H9 (cell line): ENCODE results near the gene IGF2BP2. TPM values are rescaled to one million over a fixed set of nuclear protein-coding genes. Genes with fewer than 3 reads are reported as not detected.

Experiments used
- DNase-seq: peaks from one replicate; pipeline ENCODE4 v3.0.0-alpha.2; 2017
- H2AFZ ChIP-seq: one replicate; pipeline ENCODE4 v1.6.1; 2013; ENCODE audit warnings: mild to moderate bottlenecking, low read length, control low read depth, moderate library complexity
- H2AK5ac ChIP-seq: 2 replicates; pipeline ENCODE4 v1.6.1; 2013; ENCODE audit warnings: low read length, control low read depth, mixed read lengths; ENCODE audit not compliant: insufficient read length
- H2BK120ac ChIP-seq: one replicate; pipeline ENCODE4 v1.6.1; 2013; ENCODE audit warnings: low read depth, mild to moderate bottlenecking, low read length, control low read depth, inconsistent platforms; ENCODE audit not compliant: poor library complexity, severe bottlenecking
- H2BK12ac ChIP-seq: 2 replicates; pipeline ENCODE4 v1.6.1; 2013; ENCODE audit warnings: low read length, control low read depth, mixed read lengths, low read depth; ENCODE audit not compliant: insufficient read length
- H2BK15ac ChIP-seq: 2 replicates; pipeline ENCODE4 v1.6.1; 2013; ENCODE audit warnings: low read depth, low read length, control low read depth
- H2BK20ac ChIP-seq: one replicate; pipeline ENCODE4 v1.6.1; 2013; ENCODE audit warnings: low read depth, mild to moderate bottlenecking, low read length, control low read depth, inconsistent platforms; ENCODE audit not compliant: poor library complexity, severe bottlenecking
- H2BK5ac ChIP-seq: 2 replicates; pipeline ENCODE4 v1.6.1; 2013; ENCODE audit warnings: low read length, control low read depth, mixed read lengths; ENCODE audit not compliant: insufficient read length
- H3K14ac ChIP-seq: 2 replicates; pipeline ENCODE4 v1.6.1; 2013; ENCODE audit warnings: low read length, control low read depth; ENCODE audit not compliant: insufficient read depth
- H3K18ac ChIP-seq: 2 replicates; pipeline ENCODE4 v1.6.1; 2013; ENCODE audit warnings: low read depth, mild to moderate bottlenecking, mixed read lengths, low read length, control low read depth; ENCODE audit not compliant: insufficient read length
- H3K23ac ChIP-seq: 2 replicates; pipeline ENCODE4 v1.6.1; 2013; ENCODE audit warnings: low read length, control low read depth, mixed read lengths, low read depth; ENCODE audit not compliant: insufficient read length
- H3K23me2 ChIP-seq: 2 replicates; pipeline ENCODE4 v1.6.1; 2013; ENCODE audit warnings: low read depth, mild to moderate bottlenecking, mixed read lengths, low read length, control low read depth; ENCODE audit not compliant: insufficient read length, poor library complexity, severe bottlenecking
- H3K27ac ChIP-seq: 2 replicates; pipeline ENCODE4 v1.5.1; 2013; ENCODE audit warnings: low read length, control low read depth, mixed read lengths, low read depth; ENCODE audit not compliant: insufficient read length
- H3K27me3 ChIP-seq: 2 replicates; pipeline ENCODE4 v1.6.1; 2013; ENCODE audit warnings: low read length, control low read depth, inconsistent platforms; ENCODE audit not compliant: insufficient read depth
- H3K4ac ChIP-seq: 2 replicates; pipeline ENCODE4 v1.6.1; 2013; ENCODE audit warnings: low read depth, mild to moderate bottlenecking, control low read depth, inconsistent platforms, low read length, moderate library complexity
- H3K4me1 ChIP-seq: 2 replicates; pipeline ENCODE4 v1.6.1; 2013; ENCODE audit warnings: low read length, control low read depth, inconsistent platforms; ENCODE audit not compliant: insufficient read depth
- H3K4me2 ChIP-seq: 2 replicates; pipeline ENCODE4 v1.6.1; 2013; ENCODE audit warnings: low read length, control low read depth, mixed read lengths; ENCODE audit not compliant: insufficient read length, insufficient read depth
- H3K56ac ChIP-seq: 2 replicates; pipeline ENCODE4 v1.6.1; 2013; ENCODE audit warnings: low read depth, mild to moderate bottlenecking, mixed read lengths, low read length, control low read depth; ENCODE audit not compliant: insufficient read length
- H3K79me1 ChIP-seq: 2 replicates; pipeline ENCODE4 v1.6.1; 2013; ENCODE audit warnings: low read depth, mild to moderate bottlenecking, moderate library complexity, low read length, control low read depth, inconsistent platforms; ENCODE audit not compliant: insufficient read depth, poor library complexity, severe bottlenecking
- H3K79me2 ChIP-seq: 2 replicates; pipeline ENCODE4 v1.6.1; 2013; ENCODE audit warnings: low read length, control low read depth, inconsistent platforms; ENCODE audit not compliant: insufficient read depth
- H3K9ac ChIP-seq: 2 replicates; pipeline ENCODE4 v1.6.1; 2013; ENCODE audit warnings: low read length, control low read depth, mixed read lengths; ENCODE audit not compliant: insufficient read length; ENCODE audit errors: extremely low read depth
- H3K9me3 ChIP-seq: one replicate; pipeline ENCODE4 v1.6.1; 2013; ENCODE audit warnings: low read depth, low read length, inconsistent platforms; ENCODE audit not compliant: control insufficient read depth
- H3T11ph ChIP-seq: one replicate; pipeline ENCODE4 v1.6.1; 2013; ENCODE audit warnings: mild to moderate bottlenecking, low read length, control low read depth, inconsistent platforms
- H4K20me1 ChIP-seq: one replicate; pipeline ENCODE4 v1.6.1; 2013; ENCODE audit not compliant: control insufficient read depth, insufficient read length, insufficient read depth
- H4K5ac ChIP-seq: 2 replicates; pipeline ENCODE4 v1.6.1; 2013; ENCODE audit warnings: low read depth, mild to moderate bottlenecking, mixed read lengths, low read length, control low read depth; ENCODE audit not compliant: insufficient read length
- H4K8ac ChIP-seq: replicated peaks from 2 replicates; pipeline ENCODE4 v1.6.1; 2013; ENCODE audit warnings: low read length, control low read depth, mixed read lengths, low read depth; ENCODE audit not compliant: insufficient read length
- H4K91ac ChIP-seq: 2 replicates; pipeline ENCODE4 v1.6.1; 2013; ENCODE audit warnings: low read depth, mild to moderate bottlenecking, moderate library complexity, mixed read lengths, low read length, control low read depth; ENCODE audit not compliant: insufficient read length
- H3K27ac Mint-ChIP-seq, 3 experiments: 2 replicates in 2 of 3; 3 replicates in 1 of 3; pipeline ENCODE4 v1.8.0; 2020 to 2021; ENCODE audit warnings: mixed read lengths in 3 of 3, mild to moderate bottlenecking in 1 of 3, moderate library complexity in 1 of 3
- H3K27me3 Mint-ChIP-seq: 2 replicates; pipeline ENCODE4 v1.8.0; 2021; ENCODE audit warnings: low read depth, mild to moderate bottlenecking, moderate library complexity, mixed read lengths
- H3K36me3 Mint-ChIP-seq, 3 experiments: 2 replicates in 2 of 3; 3 replicates in 1 of 3; pipeline ENCODE4 v1.8.0; 2020 to 2021; ENCODE audit warnings: low read depth in 3 of 3, mixed read lengths in 3 of 3; ENCODE audit not compliant: insufficient read depth in 1 of 3
- H3K4me1 Mint-ChIP-seq, 2 experiments: 2 replicates each; pipeline ENCODE4 v1.8.0; 2020; ENCODE audit warnings: mixed read lengths in 2 of 2
- H3K4me3 Mint-ChIP-seq, 2 experiments: 2 replicates in 1 of 2; 3 replicates in 1 of 2; pipeline ENCODE4 v1.8.0; 2020 to 2021; ENCODE audit warnings: mild to moderate bottlenecking in 2 of 2, mixed read lengths in 2 of 2, moderate library complexity in 1 of 2
- H3K9me3 Mint-ChIP-seq, 2 experiments: 2 replicates in 1 of 2; 3 replicates in 1 of 2; pipeline ENCODE4 v1.8.0; 2020; ENCODE audit warnings: mild to moderate bottlenecking in 2 of 2, mixed read lengths in 2 of 2, moderate library complexity in 1 of 2
- CTCF ChIP-seq: fragments of 200-600 bp; sonication (generic); conservative IDR thresholded peaks from 3 replicates; pipeline ENCODE4 v1.8.0; 2021; ENCODE audit warnings: antibody characterized with exemption, mild to moderate bottlenecking
- WGBS: extraction: QIAGEN DNeasy Blood & Tissue Kit; methylation state at CpG from one replicate; pipeline ENCODE4 v1.1.7; 2013; ENCODE audit warnings: missing lambda C conversion rate, low lambda C conversion rate, mixed read lengths; ENCODE audit not compliant: insufficient read length; ENCODE audit errors: extremely low coverage; 5-methylcytosine and 5-hydroxymethylcytosine counted together
- total RNA-seq: library from RNA; stranded (reverse); gene quantifications from 2 replicates; pipeline ENCODE4 v1.2.1, GENCODE V29; 2021

Gene IGF2BP2
- total RNA-seq, 1 experiment from 2014 or later = 130 TPM

GRCh38 chr3:185750702-185751101, 74.1 kb downstream of the IGF2BP2 start:
- no peak overlapping the region for H2AK5ac ChIP-seq
- DNase-seq = no peak
- H4K91ac ChIP-seq = no peak overlapping the region
- H3K27me3 ChIP-seq = no peaks in the 10 kb centered on the region
- no peak overlapping the region for H3K18ac ChIP-seq
- TF ChIP-seq CTCF = no peak
- H2BK15ac ChIP-seq = no peak overlapping the region
- no peak overlapping the region for H2BK20ac ChIP-seq
- H3K4ac ChIP-seq = no peak overlapping the region
- no peak overlapping the region for H2BK12ac ChIP-seq
- no peak overlapping the region for H3T11ph ChIP-seq
- peaks cover 9% of the 10 kb centered on the region for H3K4me1 ChIP-seq
- H2BK5ac ChIP-seq = no peak overlapping the region
- no peak overlapping the region for H3K4me2 ChIP-seq
- no peaks in the 10 kb centered on the region for H4K20me1 ChIP-seq
- no CpG with 5 or more reads among the region's 5 CpGs for WGBS
- H3K27ac ChIP-seq = no peak overlapping the region
- H3K56ac ChIP-seq = no peak overlapping the region
- Mint-ChIP-seq H3K4me1 (peaks cover 62 to 66% of the 10 kb centered on the region in 2 experiments), H3K9me3 (peaks cover 6 to 13% of the 10 kb centered on the region in 2 experiments; a peak in 4 of 5 replicates), H3K27ac (peak overlapping the region in 2 of 3 experiments; percentile 17 to 77; a peak in 5 of 7 replicates), H3K27me3 (no peaks in the 10 kb centered on the region), H3K4me3 (no peak overlapping the region), H3K36me3 (peaks cover 27 to 33% (median 32%) of the 10 kb centered on the region in 3 experiments)
- H3K79me2 ChIP-seq = peaks cover 12% of the 10 kb centered on the region; the same call in 1 of the 2 replicates
- H3K14ac ChIP-seq = no peak overlapping the region
- H4K5ac ChIP-seq = no peak overlapping the region
- H3K9ac ChIP-seq = no peak overlapping the region
- no peak overlapping the region for H2AFZ ChIP-seq
- no peaks in the 10 kb centered on the region for H3K23me2 ChIP-seq
- H3K79me1 ChIP-seq = peaks cover 7% of the 10 kb centered on the region
- H4K8ac ChIP-seq = no peak overlapping the region
- no peak overlapping the region for H3K23ac ChIP-seq
- peaks cover under 1% of the 10 kb centered on the region for H3K9me3 ChIP-seq
- no peak overlapping the region for H2BK120ac ChIP-seq
